Suppressor macrophage (primary cell): ENCODE measurements around the gene SAMD13.

Experiments used
- DNase-seq, 4 experiments: peaks; one replicate each; pipeline ENCODE4 v3.0.0-alpha.2; 2020 to 2022

Gene SAMD13

DNA sequence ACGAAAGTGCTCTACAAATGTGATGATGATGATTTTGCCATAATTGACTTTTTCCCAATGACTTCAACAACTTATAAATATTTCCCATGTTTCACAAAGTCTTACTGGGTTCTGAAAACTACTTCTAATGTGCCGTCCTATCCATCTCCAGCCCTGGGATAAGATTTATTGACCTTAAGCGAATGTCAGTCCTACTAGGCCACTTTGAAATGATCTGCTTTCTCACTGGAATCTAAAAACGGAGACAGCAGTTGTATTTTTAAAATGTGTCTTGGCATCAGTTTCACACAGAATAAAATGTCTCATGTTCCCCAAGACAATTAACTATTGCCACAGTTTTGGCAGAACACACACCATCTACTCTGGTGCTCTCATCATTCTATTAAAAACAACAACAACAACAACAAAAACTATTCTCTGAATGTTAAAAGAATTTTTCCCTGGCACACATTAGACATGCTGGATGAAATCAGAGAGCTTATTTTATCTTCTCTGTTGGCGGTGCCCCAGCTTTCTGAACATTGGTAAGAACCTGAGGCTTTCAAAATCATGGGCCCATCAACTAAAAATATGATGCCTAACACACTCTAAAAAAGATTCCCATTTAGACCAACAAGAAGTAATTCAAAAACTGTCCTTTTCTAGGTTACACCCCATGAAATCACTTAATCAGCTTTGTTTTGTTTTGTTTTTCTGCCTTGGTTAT is 73.6 kb downstream of the SAMD13 start:
- no peak for DNase-seq

GRCh38 chr1:84376000-84376910 is 74.7 kb downstream of the SAMD13 start:
- no peak for DNase-seq

DNA sequence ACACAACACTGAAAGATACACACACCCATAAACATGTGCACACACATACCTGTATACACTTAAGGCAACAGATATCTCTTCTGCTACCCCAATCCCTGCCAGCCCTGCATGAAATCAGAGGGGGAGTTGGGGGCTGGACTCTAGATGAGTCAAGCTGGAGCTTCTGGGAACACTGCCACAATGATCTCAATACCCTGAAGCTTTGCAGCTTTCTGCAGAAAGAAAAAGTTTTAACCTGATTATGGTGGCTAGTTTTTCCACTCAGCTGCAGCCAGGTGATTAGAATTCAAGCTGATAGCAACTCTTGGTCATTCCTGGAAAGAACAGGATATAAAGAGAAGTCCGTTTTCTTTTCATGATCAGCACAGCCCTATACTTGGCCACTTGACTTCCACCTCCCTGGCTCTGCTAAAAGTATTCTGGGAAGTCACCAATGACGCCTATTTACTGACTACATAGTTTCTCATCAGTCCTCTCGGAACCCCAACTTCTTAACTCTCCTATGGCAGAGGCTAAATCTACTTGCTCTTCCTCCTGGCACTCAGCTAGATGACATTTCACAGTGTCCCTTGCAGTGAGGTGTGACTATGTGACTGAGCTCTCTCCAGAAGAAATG is 76.1 kb downstream of the SAMD13 start:
- DNase-seq: no peak

- peak; percentile 26 to 62 (median 49) for DNase-seq
Measured at GRCh38 chr1:84379138-84379916, 77.8 kb downstream of the SAMD13 start.

- DNase-seq: no peak
Measured at GRCh38 chr1:84379917-84380180, 78.3 kb downstream of the SAMD13 start.

DNA sequence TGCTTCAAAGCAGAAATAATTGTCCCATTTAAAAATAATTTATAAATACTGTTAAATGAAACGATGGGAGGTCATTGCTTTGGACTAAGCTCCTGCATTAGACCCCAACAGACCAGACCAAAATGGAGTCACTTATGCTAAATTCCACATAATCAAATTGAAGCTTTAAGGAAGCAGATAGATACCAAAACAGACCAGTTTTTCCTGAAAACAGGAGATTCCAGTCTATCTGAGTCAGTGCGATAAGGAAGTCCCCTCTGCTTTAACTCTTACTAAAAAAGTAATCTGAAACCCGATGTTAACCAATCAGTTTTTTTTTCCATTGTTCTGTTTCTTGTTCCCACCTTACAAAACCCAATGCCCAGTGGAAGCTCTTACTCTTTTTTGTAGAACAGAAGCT is 80.6 kb downstream of the SAMD13 start:
- DNase-seq: no peak

DNA sequence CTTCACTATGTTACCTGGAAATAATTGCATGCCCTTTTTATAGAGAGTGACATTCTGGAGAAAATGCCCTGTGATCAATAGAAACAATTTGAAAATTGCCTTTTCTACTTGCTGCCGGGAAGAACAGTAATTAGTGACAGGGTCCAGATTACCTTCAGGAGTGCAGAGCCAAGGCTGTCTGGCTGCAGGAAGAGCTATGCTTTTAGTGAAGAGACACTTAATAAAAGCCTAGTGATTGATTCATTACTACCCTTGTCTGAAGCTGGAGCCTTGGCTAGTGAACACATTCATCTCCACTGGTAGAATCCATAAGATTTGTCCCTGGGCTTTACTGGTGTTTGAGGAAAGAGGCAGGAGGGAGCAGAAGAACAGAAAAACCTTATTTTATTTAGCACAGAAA is 83.8 kb downstream of the SAMD13 start:
- DNase-seq: no peak

- DNase-seq: peak in 2 of 4 experiments; percentile 11 to 20
Measured at GRCh38 chr1:84386716-84387479, 85.4 kb downstream of the SAMD13 start.

DNA sequence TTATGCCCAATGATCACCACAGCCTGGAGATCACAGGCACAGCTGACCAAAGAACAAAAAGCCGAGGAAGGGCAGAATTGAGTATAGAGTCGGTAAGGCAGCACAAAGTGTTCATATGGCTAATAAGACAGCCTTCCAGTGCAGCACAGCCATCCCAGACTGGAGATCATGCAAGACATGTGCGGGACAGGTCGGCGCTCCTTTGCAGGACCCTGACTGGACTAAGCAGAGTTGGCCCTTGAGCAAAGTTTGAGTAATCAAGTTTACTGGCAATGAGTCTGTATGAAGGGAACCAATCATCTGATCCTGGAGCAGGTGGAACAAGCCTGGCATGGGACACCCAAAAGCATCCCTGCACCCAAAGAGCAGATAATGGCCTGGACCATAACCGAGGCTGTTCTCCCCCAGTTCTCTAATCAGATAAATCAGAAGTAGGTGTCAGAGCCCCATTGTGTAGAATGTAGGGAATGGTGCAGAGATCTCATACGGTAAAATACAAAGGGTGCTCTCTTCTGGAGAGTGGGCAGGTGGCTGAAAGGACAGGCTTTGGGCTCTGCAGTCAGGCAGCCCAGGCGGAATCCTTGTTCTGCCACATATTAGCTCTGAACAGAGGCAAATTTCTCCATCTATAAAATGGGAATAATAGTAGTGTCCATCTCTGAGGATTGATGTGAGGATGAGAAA is 86.1 kb downstream of the SAMD13 start:
- DNase-seq: no peak

DNA sequence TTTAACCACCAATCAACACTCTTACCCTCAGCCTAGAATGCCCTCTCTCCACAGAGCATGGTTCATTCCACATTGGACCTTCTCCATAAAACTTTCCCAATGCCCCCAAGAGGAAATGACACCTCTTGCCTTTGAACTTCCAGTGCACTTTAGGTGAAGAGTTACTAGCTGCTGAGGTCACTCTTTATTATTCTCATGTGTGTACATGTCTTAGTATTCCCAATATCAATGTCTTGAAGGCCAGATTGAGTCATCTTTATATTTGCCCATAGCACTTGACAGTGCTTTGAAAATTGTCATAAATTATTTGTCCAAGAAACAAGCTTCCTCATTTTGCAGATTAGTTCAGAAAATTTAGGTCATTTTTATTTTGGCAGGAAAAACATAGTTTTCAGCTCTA is 88.7 kb downstream of the SAMD13 start:
- DNase-seq: peak; percentile 12 to 79 (median 48)

GRCh38 chr1:84398175-84399155 is 97.0 kb downstream of the SAMD13 start, which contains the start of gene DNASE2B:
Gene DNASE2B (plus strand): TSS chr1:84398484. CDS start chr1:84398565, 81 bp downstream.
- DNase-seq: peak in 1 of 4 experiments; percentile 6
